NCI-H1105 treated with DMSO at 0.1 percent for 48 hours (cell line): ENCODE measurements around the gene SPINT2.
"Not testable (repeated sequence)": the region's sequence is repeated elsewhere in the genome, so short reads cannot be mapped to it uniquely, and the experiment has no call there.

ENCODE experiments used
- DNase-seq: peaks from one replicate; lab custom pipeline; 2025; lab: John Stamatoyannopoulos, UW

SPINT2 gene

GRCh38 chr19:38320969-38321339 is 56.6 kb downstream of the SPINT2 start:
- DNase-seq: no peak

GRCh38 chr19:38321646-38322196 is 57.3 kb downstream of the SPINT2 start:
- DNase-seq: no peak

- no peak for DNase-seq
Measured at GRCh38 chr19:38323291-38323690, 58.9 kb downstream of the SPINT2 start.

GRCh38 chr19:38324431-38324830 is 60.1 kb downstream of the SPINT2 start:
- DNase-seq: no peak

GRCh38 chr19:38326591-38326990 is 62.2 kb downstream of the SPINT2 start:
- no peak for DNase-seq

GRCh38 chr19:38329651-38330050 is 65.3 kb downstream of the SPINT2 start:
- DNase-seq: no peak

GRCh38 chr19:38331728-38332127 is 67.4 kb downstream of the SPINT2 start:
- DNase-seq: no peak

GRCh38 chr19:38333245-38333644 is 68.9 kb downstream of the SPINT2 start:
- DNase-seq: no peak

- DNase-seq: peak; percentile 96
Measured at GRCh38 chr19:38335949-38336637, 71.7 kb downstream of the SPINT2 start.

GRCh38 chr19:38336638-38337359 is 72.4 kb downstream of the SPINT2 start:
- peak; percentile 94 for DNase-seq

- DNase-seq: no peak
Measured at GRCh38 chr19:38337360-38337653, 72.9 kb downstream of the SPINT2 start.

- DNase-seq: not testable (repeated sequence)
Measured at GRCh38 chr19:38339011-38339410, 74.6 kb downstream of the SPINT2 start.

GRCh38 chr19:38340927-38341326 is 76.6 kb downstream of the SPINT2 start:
- no peak for DNase-seq
